Measurements from ENCODE around the gene BANF1. TPM values are rescaled to one million over a fixed set of nuclear protein-coding genes. Genes with fewer than 3 reads are reported as not detected.

BANF1 gene
- total and polyA plus RNA-seq, 9 of the 15 experiments (the other 6 are each of a cell fraction or from before 2014, with no cell fraction given) = 108 to 651 (median 263) TPM

DNA sequence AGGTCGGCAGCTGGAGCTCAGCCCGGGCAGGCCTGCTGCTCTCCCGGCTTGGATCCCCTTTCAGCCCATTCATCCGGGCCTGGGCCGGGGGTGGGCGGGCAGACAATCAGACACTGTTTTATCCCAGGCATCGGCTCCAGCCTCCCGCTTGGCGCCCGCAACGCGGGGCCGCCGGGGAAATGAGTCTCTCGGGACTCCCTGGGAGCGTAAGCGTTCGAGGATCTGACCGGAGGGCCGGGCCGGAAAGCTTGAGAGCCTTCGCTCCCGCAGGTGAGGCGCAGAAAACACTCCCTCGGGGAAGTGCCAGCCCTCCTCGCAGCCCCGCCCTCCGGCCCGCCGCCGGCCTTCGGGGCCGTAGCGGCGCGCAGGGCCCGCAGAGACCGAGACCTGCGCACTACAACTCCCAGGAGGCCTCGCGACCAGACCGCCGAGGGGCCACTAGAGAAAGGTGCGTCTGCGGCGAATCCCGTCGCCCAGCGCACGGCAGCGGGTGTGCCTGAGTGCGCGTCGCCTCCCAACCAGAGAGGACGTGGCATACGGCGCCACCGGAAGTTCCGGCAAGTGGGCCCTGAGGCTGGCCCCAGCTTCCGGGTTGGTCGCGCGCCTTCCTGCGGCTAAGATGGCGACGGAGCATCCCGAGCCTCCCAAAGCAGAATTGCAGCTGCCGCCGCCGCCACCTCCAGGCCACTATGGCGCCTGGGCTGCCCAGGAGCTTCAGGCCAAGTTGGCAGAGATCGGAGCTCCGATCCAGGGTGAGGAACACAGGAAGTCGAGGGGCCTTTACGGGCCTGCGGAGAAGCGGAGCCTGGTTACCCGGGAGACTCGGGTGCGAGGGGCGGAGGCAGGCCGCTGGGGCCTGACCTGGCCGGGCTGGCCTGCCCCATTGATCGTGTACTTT lies 49.7 kb downstream of the BANF1 start, which contains the start of gene SF3B2 (continued):
- TF ChIP-seq NCOA2 (IDR thresholded peaks at IDR 0.05; ENCODE audit: partially characterized antibody in 2 of 2) (no peak), ZNF695 (CRISPR knock-in tag; IDR thresholded peaks at IDR 0.05) (no peak), ILF3 (IDR thresholded peaks at IDR 0.05; ENCODE audit: borderline replicate concordance) (no peak), FOXK2 (conservative IDR thresholded peaks at IDR 0.05 in 1 of 2, IDR thresholded peaks at IDR 0.05 in 1 of 2; ENCODE audit: low read depth in 2 of 2) (peak; percentile 54 to 59; a peak in 2 of 4 replicates), XRCC5 (IDR thresholded peaks at IDR 0.05; ENCODE audit: low read depth, low read length) (0 out of 2 replicates have a peak, but pooled peaks have one; percentile 16), E2F3 (CRISPR knock-in tag; IDR thresholded peaks at IDR 0.05) (peak; percentile 78), CEBPB (tag; IDR thresholded peaks at IDR 0.05) (no peak), NR4A1 (CRISPR knock-in tag; IDR thresholded peaks at IDR 0.05) (0 out of 2 replicates have a peak, but pooled peaks have one; percentile 8), NR4A1 (tag; IDR thresholded peaks at IDR 0.05) (no peak), HEY1 (CRISPR knock-in tag; IDR thresholded peaks at IDR 0.05; ENCODE audit: borderline replicate concordance) (no peak), SAP30 (IDR thresholded peaks at IDR 0.05; ENCODE audit: borderline replicate concordance, insufficient read depth, low read depth, low read length, poor library complexity, severe bottlenecking) (peak; percentile 41), CHD2 (IDR thresholded peaks at IDR 0.05; ENCODE audit: low read depth, low read length) (peak; percentile 36; the same call in 1 of the 2 replicates), TCF3 (CRISPR knock-in tag; IDR thresholded peaks at IDR 0.05) (0 out of 2 replicates have a peak, but pooled peaks have one; percentile 40), DACH1 (IDR thresholded peaks at IDR 0.05; ENCODE audit: partially characterized antibody) (no peak), ZSCAN32 (CRISPR knock-in tag; IDR thresholded peaks at IDR 0.05) (no peak), MTF1 (CRISPR knock-in tag; IDR thresholded peaks at IDR 0.05; ENCODE audit: borderline replicate concordance) (no peak), HNRNPLL (IDR thresholded peaks at IDR 0.05; ENCODE audit: low read depth, low read length, poor library complexity, severe bottlenecking) (peak; percentile 87), KLF6 (CRISPR knock-in tag; IDR thresholded peaks at IDR 0.05; ENCODE audit: borderline replicate concordance) (peak; percentile 73; the same call in 1 of the 2 replicates), NCOR1 (IDR thresholded peaks at IDR 0.05) (no peak), ZNF696 (CRISPR knock-in tag; conservative IDR thresholded peaks at IDR 0.05) (no peak), JUN (IDR thresholded peaks at IDR 0.05; ENCODE audit: borderline replicate concordance, low read depth, low read length) (peak; percentile 33; the same call in 1 of the 2 replicates), JUN (CRISPR knock-in tag; IDR thresholded peaks at IDR 0.05; ENCODE audit: borderline replicate concordance) (no peak), ESRRA (IDR thresholded peaks at IDR 0.05; ENCODE audit: borderline replicate concordance, low read depth) (peak; percentile 84; the same call in 1 of the 2 replicates), KDM5B (IDR thresholded peaks at IDR 0.05; ENCODE audit: insufficient replicate concordance, low read depth, low read length) (peak; percentile 83), FOXA3 (CRISPR knock-in tag; conservative IDR thresholded peaks at IDR 0.05 in 1 of 2, IDR thresholded peaks at IDR 0.05 in 1 of 2) (0 out of 4 replicates have a peak, but pooled peaks of 1 of the 2 experiments have one; percentile 36), SP2 (IDR thresholded peaks at IDR 0.05; ENCODE audit: extremely low read depth, low read depth, low read length, poor library complexity, severe bottlenecking) (peak; percentile 15), IFI16 (CRISPR knock-in tag; IDR thresholded peaks at IDR 0.05) (no peak), SRSF3 (IDR thresholded peaks at IDR 0.05; ENCODE audit: insufficient read depth, low read length) (no peak)
- TF ChIP-seq, protein P1, sequence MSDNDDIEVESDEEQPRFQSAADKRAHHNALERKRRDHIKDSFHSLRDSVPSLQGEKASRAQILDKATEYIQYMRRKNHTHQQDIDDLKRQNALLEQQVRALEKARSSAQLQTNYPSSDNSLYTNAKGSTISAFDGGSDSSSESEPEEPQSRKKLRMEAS (CRISPR knock-in tag; IDR thresholded peaks at IDR 0.05) = peak; percentile 56
